ENCODE data around the gene TFIP11. TPM values are rescaled to one million over a fixed set of nuclear protein-coding genes. Genes with fewer than 3 reads are reported as not detected.

The TFIP11 gene
- total and polyA plus RNA-seq, 2 donors from 2014 or later, result 26.7 to 34.2 TPM

- FAIRE-seq, result no peak
- peaks cover 0 to 10% (median 6%) of the 10 kb centered on the region in 3 donors for H3K36me3 ChIP-seq (ENCODE audit: control insufficient read depth in 2 of 3, insufficient read depth in 3 of 3, low read length in 3 of 3)
- no peaks in the 10 kb centered on the region for H3K9me3 ChIP-seq (ENCODE audit: control insufficient read depth in 2 of 3, insufficient read depth in 1 of 3, low read length in 3 of 3)
- peak; percentile 12 for TF ChIP-seq CTCF (IDR thresholded peaks at IDR 0.05; ENCODE audit: borderline replicate concordance, extremely low read depth, insufficient read depth)
- H3K4me3 ChIP-seq (ENCODE audit: low read length in 3 of 3), result peak within 1 kb of the TSS; percentile 81 to 100 (median 98)
- no peaks in the 10 kb centered on the region for H3K27me3 ChIP-seq (ENCODE audit: control insufficient read depth, insufficient read depth, low read length)
- H3K4me1 ChIP-seq (ENCODE audit: control insufficient read depth in 2 of 3, insufficient read depth in 2 of 3, low read depth in 1 of 3, low read length in 3 of 3), result peaks cover 5 to 25% (median 9%) of the 10 kb centered on the region in 3 donors
- DNase-seq, result peak; percentile 93 to 97 (median 96)
- intact Hi-C loops (cut with DNase I), result no loop called here
- peak within 1 kb of the TSS; percentile 81 to 98 (median 95) for H3K9ac ChIP-seq (ENCODE audit: low read length in 3 of 3)
- H3K27ac ChIP-seq (ENCODE audit: low read depth in 2 of 2, low read length in 2 of 2), result peak within 1 kb of the TSS; percentile 92 to 96
Observed at GRCh38 chr22:26483439-26484359, 28.6 kb downstream of the TFIP11 start, which contains the start of the genes HPS4 and SRRD. Gene HPS4, minus strand, starts transcription at chr22:26483783. Its CDS starts 2,021 bp downstream, at chr22:26481762. Gene SRRD, plus strand, starts transcription at chr22:26483877. Its CDS starts 14 bp downstream, at chr22:26483891.

- peak overlapping the region; percentile 92 to 96 for H3K27ac ChIP-seq (ENCODE audit: low read depth in 2 of 2, low read length in 2 of 2)
- H3K9ac ChIP-seq (ENCODE audit: low read length in 3 of 3), result peak overlapping the region; percentile 61 to 98 (median 64)
- DNase-seq, result no peak
- intact Hi-C loops (cut with DNase I), result no loop called here
- peaks cover 0 to 6% (median 2%) of the 10 kb centered on the region in 3 donors for H3K36me3 ChIP-seq (ENCODE audit: control insufficient read depth in 2 of 3, insufficient read depth in 3 of 3, low read length in 3 of 3)
- TF ChIP-seq CTCF (IDR thresholded peaks at IDR 0.05; ENCODE audit: borderline replicate concordance, extremely low read depth, insufficient read depth), result no peak
- peaks cover 5 to 25% (median 9%) of the 10 kb centered on the region in 3 donors for H3K4me1 ChIP-seq (ENCODE audit: control insufficient read depth in 2 of 3, insufficient read depth in 2 of 3, low read depth in 1 of 3, low read length in 3 of 3)
- H3K27me3 ChIP-seq (ENCODE audit: control insufficient read depth, insufficient read depth, low read length), result no peaks in the 10 kb centered on the region
- no peak for FAIRE-seq
- peak overlapping the region; percentile 67 to 100 (median 76) for H3K4me3 ChIP-seq (ENCODE audit: low read length in 3 of 3)
- H3K9me3 ChIP-seq (ENCODE audit: control insufficient read depth in 2 of 3, insufficient read depth in 1 of 3, low read length in 3 of 3), result no peaks in the 10 kb centered on the region
Observed at GRCh38 chr22:26483043-26483438, 29.2 kb downstream of the TFIP11 start.

GRCh38 chr22:26482161-26482560, 30.1 kb downstream of the TFIP11 start:
- peaks cover 5 to 25% (median 9%) of the 10 kb centered on the region in 3 donors for H3K4me1 ChIP-seq (ENCODE audit: control insufficient read depth in 2 of 3, insufficient read depth in 2 of 3, low read depth in 1 of 3, low read length in 3 of 3)
- H3K9ac ChIP-seq (ENCODE audit: low read length in 3 of 3), result no peak overlapping the region
- no peak for FAIRE-seq
- intact Hi-C loops (cut with DNase I), result no loop called here
- TF ChIP-seq CTCF (IDR thresholded peaks at IDR 0.05; ENCODE audit: borderline replicate concordance, extremely low read depth, insufficient read depth), result no peak
- H3K27ac ChIP-seq (ENCODE audit: low read depth in 2 of 2, low read length in 2 of 2), result no peak overlapping the region
- H3K36me3 ChIP-seq (ENCODE audit: control insufficient read depth in 2 of 3, insufficient read depth in 3 of 3, low read length in 3 of 3), result peaks cover 0 to 10% (median 0%) of the 10 kb centered on the region in 3 donors
- no peaks in the 10 kb centered on the region for H3K9me3 ChIP-seq (ENCODE audit: control insufficient read depth in 2 of 3, insufficient read depth in 1 of 3, low read length in 3 of 3)
- no peak for DNase-seq
- no peaks in the 10 kb centered on the region for H3K27me3 ChIP-seq (ENCODE audit: control insufficient read depth, insufficient read depth, low read length)
- no peak overlapping the region for H3K4me3 ChIP-seq (ENCODE audit: low read length in 3 of 3)

Data from kidney (tissue), 14 donors.